Measurements from ENCODE around the gene ZC3H15. TPM values are rescaled to one million over a fixed set of nuclear protein-coding genes. Genes with fewer than 3 reads are reported as not detected.

ZC3H15 gene
- total RNA-seq, 1 donor from 2014 or later, result 37.6 TPM

- Histone ChIP-seq H3K4me1 (ENCODE audit: control insufficient read depth in 3 of 3, insufficient read depth in 3 of 3, low read length in 3 of 3) (no peaks in the 10 kb centered on the region), H3K9ac (ENCODE audit: low read depth in 1 of 3, low read length in 3 of 3) (no peak overlapping the region), H3K27me3 (ENCODE audit: control insufficient read depth in 3 of 3, insufficient read depth in 3 of 3, low read length in 3 of 3) (no peaks in the 10 kb centered on the region), H3K27ac (ENCODE audit: low read depth, low read length) (no peak overlapping the region), H3K9me3 (ENCODE audit: control insufficient read depth in 3 of 3, low read length in 3 of 3) (no peaks in the 10 kb centered on the region), H3K36me3 (ENCODE audit: control insufficient read depth in 3 of 3, insufficient read depth in 3 of 3, low read length in 3 of 3) (no peaks in the 10 kb centered on the region), H3K4me3 (ENCODE audit: low read length in 3 of 3) (no peak overlapping the region)
Observed at GRCh38 chr2:186533717-186534116, 47.7 kb downstream of the ZC3H15 start.

- Histone ChIP-seq H3K27me3 (ENCODE audit: control insufficient read depth in 3 of 3, insufficient read depth in 3 of 3, low read length in 3 of 3) (no peaks in the 10 kb centered on the region), H3K9ac (ENCODE audit: low read depth in 1 of 3, low read length in 3 of 3) (no peak overlapping the region), H3K27ac (ENCODE audit: low read depth, low read length) (no peak overlapping the region), H3K4me3 (ENCODE audit: low read length in 3 of 3) (no peak overlapping the region), H3K9me3 (ENCODE audit: control insufficient read depth in 3 of 3, low read length in 3 of 3) (no peaks in the 10 kb centered on the region), H3K4me1 (ENCODE audit: control insufficient read depth in 3 of 3, insufficient read depth in 3 of 3, low read length in 3 of 3) (no peaks in the 10 kb centered on the region), H3K36me3 (ENCODE audit: control insufficient read depth in 3 of 3, insufficient read depth in 3 of 3, low read length in 3 of 3) (no peaks in the 10 kb centered on the region)
Observed at GRCh38 chr2:186534406-186534805, 48.3 kb downstream of the ZC3H15 start.

- no peaks in the 10 kb centered on the region for H3K4me1 ChIP-seq (ENCODE audit: control insufficient read depth in 3 of 3, insufficient read depth in 3 of 3, low read length in 3 of 3)
- H3K4me3 ChIP-seq (ENCODE audit: low read length in 3 of 3), result no peak overlapping the region
- no peaks in the 10 kb centered on the region for H3K27me3 ChIP-seq (ENCODE audit: control insufficient read depth in 3 of 3, insufficient read depth in 3 of 3, low read length in 3 of 3)
- no peaks in the 10 kb centered on the region for H3K36me3 ChIP-seq (ENCODE audit: control insufficient read depth in 3 of 3, insufficient read depth in 3 of 3, low read length in 3 of 3)
- no peaks in the 10 kb centered on the region for H3K9me3 ChIP-seq (ENCODE audit: control insufficient read depth in 3 of 3, low read length in 3 of 3)
- no peak overlapping the region for H3K27ac ChIP-seq (ENCODE audit: low read depth, low read length)
- H3K9ac ChIP-seq (ENCODE audit: low read depth in 1 of 3, low read length in 3 of 3), result no peak overlapping the region
Observed at GRCh38 chr2:186535861-186536260, 49.8 kb downstream of the ZC3H15 start.

- Histone ChIP-seq H3K36me3 (ENCODE audit: control insufficient read depth in 3 of 3, insufficient read depth in 3 of 3, low read length in 3 of 3) (no peaks in the 10 kb centered on the region), H3K9me3 (ENCODE audit: control insufficient read depth in 3 of 3, low read length in 3 of 3) (no peaks in the 10 kb centered on the region), H3K27ac (ENCODE audit: low read depth, low read length) (no peak overlapping the region), H3K4me1 (ENCODE audit: control insufficient read depth in 3 of 3, insufficient read depth in 3 of 3, low read length in 3 of 3) (no peaks in the 10 kb centered on the region), H3K9ac (ENCODE audit: low read depth in 1 of 3, low read length in 3 of 3) (no peak overlapping the region), H3K4me3 (ENCODE audit: low read length in 3 of 3) (no peak overlapping the region), H3K27me3 (ENCODE audit: control insufficient read depth in 3 of 3, insufficient read depth in 3 of 3, low read length in 3 of 3) (no peaks in the 10 kb centered on the region)
Observed at GRCh38 chr2:186537019-186537418, 51.0 kb downstream of the ZC3H15 start.

- Histone ChIP-seq H3K9ac (ENCODE audit: low read depth in 1 of 3, low read length in 3 of 3) (no peak overlapping the region), H3K36me3 (ENCODE audit: control insufficient read depth in 3 of 3, insufficient read depth in 3 of 3, low read length in 3 of 3) (no peaks in the 10 kb centered on the region), H3K27me3 (ENCODE audit: control insufficient read depth in 3 of 3, insufficient read depth in 3 of 3, low read length in 3 of 3) (no peaks in the 10 kb centered on the region), H3K4me3 (ENCODE audit: low read length in 3 of 3) (no peak overlapping the region), H3K4me1 (ENCODE audit: control insufficient read depth in 3 of 3, insufficient read depth in 3 of 3, low read length in 3 of 3) (peaks cover 0 to 2% (median 0%) of the 10 kb centered on the region in 3 donors), H3K9me3 (ENCODE audit: control insufficient read depth in 3 of 3, low read length in 3 of 3) (no peaks in the 10 kb centered on the region), H3K27ac (ENCODE audit: low read depth, low read length) (no peak overlapping the region)
Observed at GRCh38 chr2:186540941-186541340, 54.9 kb downstream of the ZC3H15 start.

GRCh38 chr2:186542002-186542401 lies 55.9 kb downstream of the ZC3H15 start:
- Histone ChIP-seq H3K27me3 (ENCODE audit: control insufficient read depth in 3 of 3, insufficient read depth in 3 of 3, low read length in 3 of 3) (no peaks in the 10 kb centered on the region), H3K4me3 (ENCODE audit: low read length in 3 of 3) (no peak overlapping the region), H3K9me3 (ENCODE audit: control insufficient read depth in 3 of 3, low read length in 3 of 3) (no peaks in the 10 kb centered on the region), H3K4me1 (ENCODE audit: control insufficient read depth in 3 of 3, insufficient read depth in 3 of 3, low read length in 3 of 3) (peaks cover 2 to 7% (median 5%) of the 10 kb centered on the region in 3 donors), H3K27ac (ENCODE audit: low read depth, low read length) (no peak overlapping the region), H3K36me3 (ENCODE audit: control insufficient read depth in 3 of 3, insufficient read depth in 3 of 3, low read length in 3 of 3) (no peaks in the 10 kb centered on the region), H3K9ac (ENCODE audit: low read depth in 1 of 3, low read length in 3 of 3) (no peak overlapping the region)

GRCh38 chr2:186543561-186544131 lies 57.6 kb downstream of the ZC3H15 start:
- no peaks in the 10 kb centered on the region for H3K9me3 ChIP-seq (ENCODE audit: control insufficient read depth in 3 of 3, low read length in 3 of 3)
- H3K4me1 ChIP-seq (ENCODE audit: control insufficient read depth in 3 of 3, insufficient read depth in 3 of 3, low read length in 3 of 3), result peaks cover 2 to 9% (median 5%) of the 10 kb centered on the region in 3 donors
- H3K4me3 ChIP-seq (ENCODE audit: low read length in 3 of 3), result no peak overlapping the region
- no peak overlapping the region for H3K9ac ChIP-seq (ENCODE audit: low read depth in 1 of 3, low read length in 3 of 3)
- H3K27ac ChIP-seq (ENCODE audit: low read depth, low read length), result peak overlapping the region; percentile 50
- no peaks in the 10 kb centered on the region for H3K27me3 ChIP-seq (ENCODE audit: control insufficient read depth in 3 of 3, insufficient read depth in 3 of 3, low read length in 3 of 3)
- no peaks in the 10 kb centered on the region for H3K36me3 ChIP-seq (ENCODE audit: control insufficient read depth in 3 of 3, insufficient read depth in 3 of 3, low read length in 3 of 3)

- H3K4me1 ChIP-seq (ENCODE audit: control insufficient read depth in 3 of 3, insufficient read depth in 3 of 3, low read length in 3 of 3), result peaks cover 2 to 9% (median 5%) of the 10 kb centered on the region in 3 donors
- H3K9ac ChIP-seq (ENCODE audit: low read depth in 1 of 3, low read length in 3 of 3), result no peak overlapping the region
- no peaks in the 10 kb centered on the region for H3K36me3 ChIP-seq (ENCODE audit: control insufficient read depth in 3 of 3, insufficient read depth in 3 of 3, low read length in 3 of 3)
- H3K9me3 ChIP-seq (ENCODE audit: control insufficient read depth in 3 of 3, low read length in 3 of 3), result no peaks in the 10 kb centered on the region
- H3K27ac ChIP-seq (ENCODE audit: low read depth, low read length), result peak overlapping the region; percentile 50
- H3K27me3 ChIP-seq (ENCODE audit: control insufficient read depth in 3 of 3, insufficient read depth in 3 of 3, low read length in 3 of 3), result no peaks in the 10 kb centered on the region
- no peak overlapping the region for H3K4me3 ChIP-seq (ENCODE audit: low read length in 3 of 3)
Observed at GRCh38 chr2:186544255-186544675, 58.2 kb downstream of the ZC3H15 start.

- Histone ChIP-seq H3K36me3 (ENCODE audit: control insufficient read depth in 3 of 3, insufficient read depth in 3 of 3, low read length in 3 of 3) (no peaks in the 10 kb centered on the region), H3K9ac (ENCODE audit: low read depth in 1 of 3, low read length in 3 of 3) (no peak overlapping the region), H3K4me1 (ENCODE audit: control insufficient read depth in 3 of 3, insufficient read depth in 3 of 3, low read length in 3 of 3) (peaks cover 2 to 9% (median 5%) of the 10 kb centered on the region in 3 donors), H3K4me3 (ENCODE audit: low read length in 3 of 3) (no peak overlapping the region), H3K27ac (ENCODE audit: low read depth, low read length) (no peak overlapping the region), H3K27me3 (ENCODE audit: control insufficient read depth in 3 of 3, insufficient read depth in 3 of 3, low read length in 3 of 3) (no peaks in the 10 kb centered on the region), H3K9me3 (ENCODE audit: control insufficient read depth in 3 of 3, low read length in 3 of 3) (no peaks in the 10 kb centered on the region)
Observed at GRCh38 chr2:186546846-186547245, 60.8 kb downstream of the ZC3H15 start.

- no peak overlapping the region for H3K4me3 ChIP-seq (ENCODE audit: low read length in 3 of 3)
- H3K9ac ChIP-seq (ENCODE audit: low read depth in 1 of 3, low read length in 3 of 3), result no peak overlapping the region
- no peaks in the 10 kb centered on the region for H3K36me3 ChIP-seq (ENCODE audit: control insufficient read depth in 3 of 3, insufficient read depth in 3 of 3, low read length in 3 of 3)
- no peaks in the 10 kb centered on the region for H3K9me3 ChIP-seq (ENCODE audit: control insufficient read depth in 3 of 3, low read length in 3 of 3)
- no peaks in the 10 kb centered on the region for H3K27me3 ChIP-seq (ENCODE audit: control insufficient read depth in 3 of 3, insufficient read depth in 3 of 3, low read length in 3 of 3)
- H3K4me1 ChIP-seq (ENCODE audit: control insufficient read depth in 3 of 3, insufficient read depth in 3 of 3, low read length in 3 of 3), result peaks cover 2 to 12% (median 2%) of the 10 kb centered on the region in 3 donors
- H3K27ac ChIP-seq (ENCODE audit: low read depth, low read length), result no peak overlapping the region
Observed at GRCh38 chr2:186551323-186552050, 65.4 kb downstream of the ZC3H15 start.
